Measurements from ENCODE around the gene METTL16.

Gene METTL16

DNA sequence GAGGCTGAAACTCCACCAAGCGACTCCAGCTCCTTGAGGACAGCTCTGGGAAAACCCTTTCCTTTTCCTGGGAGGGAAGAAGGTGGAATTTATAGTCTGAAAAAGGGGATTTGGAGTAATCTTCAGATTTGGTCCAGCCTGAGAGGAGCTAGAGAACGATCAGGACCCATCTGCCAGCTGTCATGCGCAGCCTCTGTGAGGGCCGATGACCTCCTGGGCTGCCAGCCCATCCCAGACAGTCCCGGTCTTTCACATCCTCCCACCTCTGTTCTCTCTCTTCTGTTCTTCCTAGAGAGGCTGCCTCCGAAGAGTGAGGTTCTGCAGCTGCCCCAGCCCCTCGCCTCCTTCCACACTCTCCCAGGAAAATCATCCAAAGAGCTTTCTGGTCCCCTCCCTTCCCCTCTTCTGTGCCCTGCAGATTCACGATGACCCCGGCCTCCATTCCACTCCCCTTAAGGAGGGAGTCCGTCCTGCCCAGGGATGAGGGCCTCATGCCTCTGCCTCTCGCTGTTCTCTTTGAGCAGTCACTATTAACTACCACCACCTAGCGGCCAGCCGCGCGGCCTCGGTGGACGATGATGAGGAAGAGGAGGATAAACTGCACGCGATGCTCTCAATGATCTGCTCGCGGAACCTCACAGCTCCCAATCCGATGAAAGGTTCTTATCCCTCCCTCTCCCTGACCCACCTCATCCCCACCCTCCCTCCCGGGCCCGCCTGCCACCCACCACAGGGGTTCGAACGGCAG, 144.8 kb downstream of the METTL16 start:
- TF ChIP-seq, protein P1, sequence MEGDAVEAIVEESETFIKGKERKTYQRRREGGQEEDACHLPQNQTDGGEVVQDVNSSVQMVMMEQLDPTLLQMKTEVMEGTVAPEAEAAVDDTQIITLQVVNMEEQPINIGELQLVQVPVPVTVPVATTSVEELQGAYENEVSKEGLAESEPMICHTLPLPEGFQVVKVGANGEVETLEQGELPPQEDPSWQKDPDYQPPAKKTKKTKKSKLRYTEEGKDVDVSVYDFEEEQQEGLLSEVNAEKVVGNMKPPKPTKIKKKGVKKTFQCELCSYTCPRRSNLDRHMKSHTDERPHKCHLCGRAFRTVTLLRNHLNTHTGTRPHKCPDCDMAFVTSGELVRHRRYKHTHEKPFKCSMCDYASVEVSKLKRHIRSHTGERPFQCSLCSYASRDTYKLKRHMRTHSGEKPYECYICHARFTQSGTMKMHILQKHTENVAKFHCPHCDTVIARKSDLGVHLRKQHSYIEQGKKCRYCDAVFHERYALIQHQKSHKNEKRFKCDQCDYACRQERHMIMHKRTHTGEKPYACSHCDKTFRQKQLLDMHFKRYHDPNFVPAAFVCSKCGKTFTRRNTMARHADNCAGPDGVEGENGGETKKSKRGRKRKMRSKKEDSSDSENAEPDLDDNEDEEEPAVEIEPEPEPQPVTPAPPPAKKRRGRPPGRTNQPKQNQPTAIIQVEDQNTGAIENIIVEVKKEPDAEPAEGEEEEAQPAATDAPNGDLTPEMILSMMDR (IDR thresholded peaks at IDR 0.05; ENCODE audit: control insufficient read depth, insufficient read depth, low read depth, low read length, missing control alignments) = no peak
- no peak overlapping the region for H3K4me3 ChIP-seq (ENCODE audit: control insufficient read depth, low read depth, low read length)
- no peak for DNase-seq (ENCODE audit: low read depth)

Data from AG09309 (cell line).